ENCODE results near the gene PPP1R7. TPM values are rescaled to one million over a fixed set of nuclear protein-coding genes. Genes with fewer than 3 reads are reported as not detected.

PPP1R7 gene
- total RNA-seq, 3 donors from 2014 or later, result 59.3 to 68.9 (median 61.9) TPM

- DNase-seq (peak in 1 of 3 donors; percentile 14), ATAC-seq (no peak)
- no peaks in the 10 kb centered on the region for H3K4me1 ChIP-seq (ENCODE audit: low read depth)
- H3K9me3 ChIP-seq, result no peaks in the 10 kb centered on the region
- intact Hi-C loops (cut with DNase I, micrococcal nuclease), result no loop called here
- no peak for TF ChIP-seq CTCF (IDR thresholded peaks at IDR 0.05)
- peaks cover 9% of the 10 kb centered on the region for H3K36me3 ChIP-seq (ENCODE audit: low read depth)
- H3K4me3 ChIP-seq, result no peak overlapping the region
Measured at GRCh38 chr2:241224851-241225438, 74.7 kb downstream of the PPP1R7 start.

- H3K9me3 ChIP-seq, result no peaks in the 10 kb centered on the region
- DNase-seq (peak in 2 of 3 donors; percentile 13 to 34), ATAC-seq (no peak)
- peaks cover 15% of the 10 kb centered on the region for H3K36me3 ChIP-seq (ENCODE audit: low read depth)
- no peaks in the 10 kb centered on the region for H3K4me1 ChIP-seq (ENCODE audit: low read depth)
- intact Hi-C loops (cut with DNase I, micrococcal nuclease), result no loop called here
- no peak overlapping the region for H3K4me3 ChIP-seq
- TF ChIP-seq CTCF (IDR thresholded peaks at IDR 0.05), result no peak
Measured at GRCh38 chr2:241225545-241225944, 75.3 kb downstream of the PPP1R7 start.

- H3K9me3 ChIP-seq, result no peaks in the 10 kb centered on the region
- peaks cover 19% of the 10 kb centered on the region for H3K36me3 ChIP-seq (ENCODE audit: low read depth)
Measured at GRCh38 chr2:241225983-241226382, 75.7 kb downstream of the PPP1R7 start.

GRCh38 chr2:241226723-241227572, 76.7 kb downstream of the PPP1R7 start:
- ATAC-seq (no peak), DNase-seq (peak in 2 of 3 donors; percentile 23 to 46)
- H3K4me3 ChIP-seq, result no peak overlapping the region
- intact Hi-C loops (cut with DNase I, micrococcal nuclease), result no loop called here
- no peaks in the 10 kb centered on the region for H3K4me1 ChIP-seq (ENCODE audit: low read depth)
- peaks cover 19% of the 10 kb centered on the region for H3K36me3 ChIP-seq (ENCODE audit: low read depth)
- TF ChIP-seq CTCF (IDR thresholded peaks at IDR 0.05), result no peak
- H3K9me3 ChIP-seq, result no peaks in the 10 kb centered on the region

More at GRCh38 chr2:241225983-241226382, 75.7 kb downstream of the PPP1R7 start:
- Histone ChIP-seq H3K4me1 (ENCODE audit: low read depth) (no peaks in the 10 kb centered on the region), H3K4me3 (no peak overlapping the region)
- DNase-seq, result peak in 2 of 3 donors; percentile 18 to 22
- no peak for ATAC-seq
- no peak for TF ChIP-seq CTCF (IDR thresholded peaks at IDR 0.05)
- intact Hi-C loops (cut with DNase I, micrococcal nuclease), result no loop called here

GRCh38 chr2:241227594-241227993, 77.3 kb downstream of the PPP1R7 start:
- H3K4me1 ChIP-seq (ENCODE audit: low read depth), result no peaks in the 10 kb centered on the region
- peaks cover 19% of the 10 kb centered on the region for H3K36me3 ChIP-seq (ENCODE audit: low read depth)
- intact Hi-C loops (cut with DNase I, micrococcal nuclease), result no loop called here
- no peak for ATAC-seq
- no peaks in the 10 kb centered on the region for H3K9me3 ChIP-seq
- no peak overlapping the region for H3K4me3 ChIP-seq
- TF ChIP-seq CTCF (IDR thresholded peaks at IDR 0.05), result no peak
- DNase-seq, result peak in 2 of 3 donors; percentile 8 to 13
